GM18511 (cell line): ENCODE measurements around the gene GKN2.
"Not testable (repeated sequence)": the region's sequence is repeated elsewhere in the genome, so short reads cannot be mapped to it uniquely, and the experiment has no call there.

Experiments used
- ATAC-seq: cut with Tn5 transposase; IDR thresholded peaks from one replicate; pipeline ENCODE4 v1.9.1; 2021; ENCODE audit warnings: mild to moderate bottlenecking, moderate library complexity; ENCODE audit not compliant: unreplicated experiment

Gene GKN2

DNA sequence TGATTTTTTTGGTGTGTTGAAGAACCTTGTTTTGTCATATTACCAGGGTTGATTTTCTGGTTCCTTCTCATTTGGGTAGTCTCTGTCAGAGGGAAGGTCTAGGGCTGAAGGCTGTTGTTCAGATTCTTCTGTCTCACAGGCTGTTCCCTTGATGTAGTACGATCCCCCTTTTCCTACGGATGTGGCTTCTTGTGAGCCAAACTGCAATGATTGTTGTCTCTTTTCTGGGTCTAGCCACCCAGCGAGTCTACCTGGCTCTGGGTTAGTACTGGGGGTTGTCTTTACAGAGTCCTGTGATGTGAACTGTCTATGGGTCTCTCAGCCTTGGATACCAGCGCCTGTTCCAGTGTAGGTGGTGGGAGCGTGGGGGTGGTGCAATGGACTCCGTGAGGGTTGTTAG lies 56.7 kb downstream of the GKN2 start:
- not testable (repeated sequence) for ATAC-seq
